ENCODE results near the gene OTUB2. TPM values are rescaled to one million over a fixed set of nuclear protein-coding genes. Genes with fewer than 3 reads are reported as not detected.

The OTUB2 gene
- total and polyA plus RNA-seq, 2 donors (not counting 3 experiments of a cell fraction or from before 2014, with no cell fraction given), result 0.70 to 1.6 TPM

DNA sequence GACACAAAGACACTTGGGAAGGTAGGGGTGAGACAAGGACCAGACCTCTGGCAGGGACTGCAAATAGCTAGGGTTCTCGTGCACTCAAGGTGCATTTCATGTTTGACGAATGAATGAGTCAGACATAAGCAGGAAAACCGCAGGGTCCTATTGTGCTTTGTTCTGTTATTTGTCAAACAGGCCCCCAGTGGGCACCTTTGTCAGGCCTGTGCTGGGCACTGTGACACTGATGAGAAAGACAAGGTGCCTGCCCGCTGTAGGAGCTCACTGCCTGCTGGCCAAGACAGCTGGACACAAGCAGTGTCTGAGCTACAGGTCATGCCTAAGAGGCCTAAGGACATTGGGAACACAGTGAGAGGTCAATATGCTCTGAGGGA is 2.3 kb downstream of the OTUB2 start:
- no TSS peak for BruUV-seq (replicated peaks)
- no peaks in the 10 kb centered on the region for H3K27me3 ChIP-seq (ENCODE audit: control insufficient read depth in 2 of 2, insufficient read depth in 2 of 2, low read length in 2 of 2)
- H3K36me3 ChIP-seq (ENCODE audit: control insufficient read depth in 2 of 2, extremely low read depth in 1 of 2, insufficient read depth in 2 of 2, low read length in 2 of 2), result no peaks in the 10 kb centered on the region
- no peak overlapping the region for H3K4me2 ChIP-seq (ENCODE audit: insufficient read depth, low read length)
- H3K4me3 ChIP-seq (replicated peaks in 1 of 3; ENCODE audit: insufficient read depth in 1 of 3, low read depth in 1 of 3, low read length in 3 of 3), result no peak overlapping the region
- no peaks in the 10 kb centered on the region for H4K20me1 ChIP-seq (replicated peaks; ENCODE audit: control insufficient read depth, extremely low read depth, insufficient read depth, low read length)
- ChIA-PET CTCF (interaction anchor here (0.9 to 2.7 kb wide), 8 partner anchors 8 to 147 kb away, joined by 3 to 30 read pairs (median 10); partner anchors contain the start of gene IFI27L2), POLR2A (no interaction called here)
- intact Hi-C loops (cut with micrococcal nuclease), result no loop called here
- no peak for TF ChIP-seq MAX (IDR thresholded peaks at IDR 0.05; ENCODE audit: insufficient read depth, insufficient read length)
- no peak for TF ChIP-seq GATA2 (IDR thresholded peaks at IDR 0.05; ENCODE audit: insufficient read depth, insufficient read length, low read depth, low read length)
- TF ChIP-seq MYC (IDR thresholded peaks at IDR 0.05; ENCODE audit: low read depth, low read length), result no peak
- no peak for TF ChIP-seq POLR2A (IDR thresholded peaks at IDR 0.05; ENCODE audit: low read depth, low read length)
- no peak for TF ChIP-seq JUN (IDR thresholded peaks at IDR 0.05; ENCODE audit: borderline replicate concordance, insufficient read depth, insufficient read length, low read depth)
- no peaks in the 10 kb centered on the region for H3K9me3 ChIP-seq (replicated peaks; ENCODE audit: control insufficient read depth, insufficient read depth, low read length)
- no peaks in the 10 kb centered on the region for H3K9me1 ChIP-seq (replicated peaks; ENCODE audit: control insufficient read depth, extremely low read depth, insufficient read depth, low read length)
- DNase-seq (ENCODE audit: low read depth, low spot score), result no peak
- H3K27ac ChIP-seq (ENCODE audit: insufficient read depth, low read depth, low read length), result no peak overlapping the region
- H3K9ac ChIP-seq (replicated peaks; ENCODE audit: extremely low read depth, insufficient read depth, low read length), result no peak overlapping the region
- no peaks in the 10 kb centered on the region for H3K79me2 ChIP-seq (ENCODE audit: control insufficient read depth, insufficient read depth, low read length)
- peak; percentile 80 for FAIRE-seq
- H3K4me1 ChIP-seq (ENCODE audit: control insufficient read depth, extremely low read depth, insufficient read depth, low read length), result peaks cover 10% of the 10 kb centered on the region
- H2AFZ ChIP-seq (ENCODE audit: low read depth, low read length), result no peak overlapping the region
- dilution Hi-C loops (cut with MboI; ENCODE audit: extremely low pct_ligation_motif_present, low sequenced_read_pairs), result no loop called here

GRCh38 chr14:94029265-94029664 is 3.1 kb downstream of the OTUB2 start:
- dilution Hi-C loops (cut with MboI; ENCODE audit: extremely low pct_ligation_motif_present, low sequenced_read_pairs), result no loop called here

More at GRCh38 chr14:94029265-94029664, 3.1 kb downstream of the OTUB2 start:
- no peaks in the 10 kb centered on the region for H3K79me2 ChIP-seq (ENCODE audit: control insufficient read depth, insufficient read depth, low read length)
- no peaks in the 10 kb centered on the region for H3K9me3 ChIP-seq (replicated peaks; ENCODE audit: control insufficient read depth, insufficient read depth, low read length)
- H3K27ac ChIP-seq (ENCODE audit: insufficient read depth, low read depth, low read length), result no peak overlapping the region
- H3K36me3 ChIP-seq (ENCODE audit: control insufficient read depth in 2 of 2, extremely low read depth in 1 of 2, insufficient read depth in 2 of 2, low read length in 2 of 2), result no peaks in the 10 kb centered on the region
- peaks cover 10% of the 10 kb centered on the region for H3K4me1 ChIP-seq (ENCODE audit: control insufficient read depth, extremely low read depth, insufficient read depth, low read length)
- FAIRE-seq (no peak), DNase-seq (ENCODE audit: low read depth, low spot score) (no peak)
- intact Hi-C loops (cut with micrococcal nuclease), result no loop called here
- no peak overlapping the region for H3K4me3 ChIP-seq (replicated peaks in 1 of 3; ENCODE audit: insufficient read depth in 1 of 3, low read depth in 1 of 3, low read length in 3 of 3)
- H4K20me1 ChIP-seq (replicated peaks; ENCODE audit: control insufficient read depth, extremely low read depth, insufficient read depth, low read length), result no peaks in the 10 kb centered on the region
- no peak overlapping the region for H3K9ac ChIP-seq (replicated peaks; ENCODE audit: extremely low read depth, insufficient read depth, low read length)
- BruUV-seq (replicated peaks), result no TSS peak
- no peak overlapping the region for H2AFZ ChIP-seq (ENCODE audit: low read depth, low read length)
- no peak overlapping the region for H3K4me2 ChIP-seq (ENCODE audit: insufficient read depth, low read length)
- H3K9me1 ChIP-seq (replicated peaks; ENCODE audit: control insufficient read depth, extremely low read depth, insufficient read depth, low read length), result no peaks in the 10 kb centered on the region
- CTCF ChIA-PET, result interaction anchor here (0.9 to 2.7 kb wide), 7 partner anchors 84 to 112 kb away, joined by 3 to 30 read pairs (median 9); partner anchors contain the start of gene IFI27L2
- no peaks in the 10 kb centered on the region for H3K27me3 ChIP-seq (ENCODE audit: control insufficient read depth in 2 of 2, insufficient read depth in 2 of 2, low read length in 2 of 2)
- no peak for TF ChIP-seq FOS (IDR thresholded peaks at IDR 0.05; ENCODE audit: borderline replicate concordance, insufficient read depth, low read length)
- no peak for TF ChIP-seq POLR2A (IDR thresholded peaks at IDR 0.05; ENCODE audit: low read depth, low read length)
- no peak for TF ChIP-seq MYC (IDR thresholded peaks at IDR 0.05; ENCODE audit: low read depth, low read length)
- no peak for TF ChIP-seq POLR2AphosphoS5 (IDR thresholded peaks at IDR 0.05; ENCODE audit: insufficient read depth, low read depth, low read length)
- POLR2A ChIA-PET, result no interaction called here
